Activated B cell treated with CpG ODN at 0.5 μM for 24 hours (primary cell): ENCODE data around the gene DUOX2. TPM values are rescaled to one million over a fixed set of nuclear protein-coding genes. Genes with fewer than 3 reads are reported as not detected.

Experiments used
- ATAC-seq: fragments of 200-7000 bp; cut with Tn5 transposase; one replicate; pipeline ENCODE4 v1.10.0; 2021; ENCODE audit warnings: low read depth, mild to moderate bottlenecking, moderate library complexity
- CTCF ChIA-PET: fragments of 350-600 bp; sonication (Branson Sonifier 250); formaldehyde crosslinking; loops from one replicate; lab custom pipeline; 2021; ENCODE audit warnings: antibody characterized with exemption; lab: Charles Lee
- POLR2A ChIA-PET: fragments of 350-600 bp; sonication (Branson Sonifier 250); formaldehyde crosslinking; loops from one replicate; lab custom pipeline; 2021; ENCODE audit warnings: antibody characterized with exemption; lab: Charles Lee
- DNase-seq: peaks from one replicate; pipeline ENCODE4 v3.0.0; 2022
- H3K27ac Mint-ChIP-seq: one replicate; pipeline ENCODE4 v1.8.0; 2020; ENCODE audit warnings: mixed read lengths
- H3K27me3 Mint-ChIP-seq: one replicate; pipeline ENCODE4 v1.8.0; 2021; ENCODE audit warnings: mixed read lengths
- H3K36me3 Mint-ChIP-seq: one replicate; pipeline ENCODE4 v1.8.0; 2021; ENCODE audit warnings: low read depth, mixed read lengths
- H3K4me1 Mint-ChIP-seq: one replicate; pipeline ENCODE4 v1.8.0; 2021; ENCODE audit warnings: mixed read lengths
- H3K4me3 Mint-ChIP-seq: one replicate; pipeline ENCODE4 v1.8.0; 2020; ENCODE audit warnings: mild to moderate bottlenecking, mixed read lengths
- H3K9me3 Mint-ChIP-seq: one replicate; pipeline ENCODE4 v1.8.0; 2020; ENCODE audit warnings: mixed read lengths
- intact Hi-C: fragments of 100-400 bp; cut with micrococcal nuclease; formaldehyde crosslinking; loops from one replicate; pipeline ENCODE4 v1.15.1; 2024
- total RNA-seq: library from RNA; stranded (reverse); gene quantifications from 2 replicates; pipeline ENCODE4 v1.2.3, GENCODE V29; 2022
- TF ChIP-seq, protein P1 (sequence below): fragments of 200-600 bp; IDR thresholded peaks from one replicate; pipeline ENCODE4 v1.8.0; 2022; ENCODE audit warnings: antibody characterized with exemption, mild to moderate bottlenecking

DUOX2 gene
- total RNA-seq, 1 donor from 2014 or later: not detected

DNA sequence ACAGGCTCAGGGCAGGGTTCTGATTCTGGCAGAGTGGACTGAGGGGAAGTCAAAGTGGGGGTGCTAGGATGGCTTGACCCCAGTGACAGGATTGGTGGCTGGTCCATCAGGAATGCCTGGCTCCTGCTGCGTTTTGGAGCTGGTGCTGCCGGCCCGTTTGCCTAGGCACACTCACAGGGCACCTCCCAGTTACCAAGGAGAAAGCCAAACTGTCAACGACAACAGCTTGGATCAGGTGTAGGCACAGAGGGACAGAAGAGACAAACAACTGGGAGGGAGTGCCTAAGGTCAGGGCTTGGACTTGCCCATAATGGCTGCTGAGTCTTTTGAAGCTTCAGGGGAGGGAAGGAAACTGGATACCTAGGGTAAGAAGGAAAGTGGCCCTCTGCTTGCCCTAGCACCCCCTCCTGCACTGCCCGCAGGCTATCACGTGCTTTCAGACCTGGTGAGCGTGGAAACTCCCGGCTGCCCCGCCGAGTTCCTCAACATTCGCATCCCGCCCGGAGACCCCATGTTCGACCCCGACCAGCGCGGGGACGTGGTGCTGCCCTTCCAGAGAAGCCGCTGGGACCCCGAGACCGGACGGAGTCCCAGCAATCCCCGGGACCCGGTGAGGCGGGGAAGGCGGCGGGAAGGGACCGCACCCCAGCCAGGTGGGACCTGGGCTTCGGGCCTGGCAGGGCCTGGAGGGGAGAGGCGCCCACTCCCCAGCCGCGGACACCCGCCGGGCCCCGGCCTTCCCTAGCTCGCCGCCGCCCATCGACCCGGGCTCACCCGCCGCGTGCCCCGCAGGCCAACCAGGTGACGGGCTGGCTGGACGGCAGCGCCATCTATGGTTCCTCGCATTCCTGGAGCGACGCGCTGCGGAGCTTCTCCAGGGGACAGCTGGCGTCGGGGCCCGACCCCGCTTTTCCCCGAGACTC, 21.0 kb upstream of the DUOX2 start:
- peak; percentile 72 for ATAC-seq
- H3K36me3 Mint-ChIP-seq: no peaks in the 10 kb centered on the region
- H3K4me1 Mint-ChIP-seq: peaks cover 11% of the 10 kb centered on the region
- H3K27me3 Mint-ChIP-seq: peaks cover 52% of the 10 kb centered on the region
- CTCF ChIA-PET: interaction anchor here (1.1 to 1.2 kb wide), 2 partner anchors 8 to 12 kb away, joined by 3 read pairs; no protein-coding TSS in a partner anchor
- no peaks in the 10 kb centered on the region for H3K9me3 Mint-ChIP-seq
- no peak overlapping the region for H3K27ac Mint-ChIP-seq
- intact Hi-C loops: no loop called here
- POLR2A ChIA-PET: no interaction called here
- TF ChIP-seq, protein P1, sequence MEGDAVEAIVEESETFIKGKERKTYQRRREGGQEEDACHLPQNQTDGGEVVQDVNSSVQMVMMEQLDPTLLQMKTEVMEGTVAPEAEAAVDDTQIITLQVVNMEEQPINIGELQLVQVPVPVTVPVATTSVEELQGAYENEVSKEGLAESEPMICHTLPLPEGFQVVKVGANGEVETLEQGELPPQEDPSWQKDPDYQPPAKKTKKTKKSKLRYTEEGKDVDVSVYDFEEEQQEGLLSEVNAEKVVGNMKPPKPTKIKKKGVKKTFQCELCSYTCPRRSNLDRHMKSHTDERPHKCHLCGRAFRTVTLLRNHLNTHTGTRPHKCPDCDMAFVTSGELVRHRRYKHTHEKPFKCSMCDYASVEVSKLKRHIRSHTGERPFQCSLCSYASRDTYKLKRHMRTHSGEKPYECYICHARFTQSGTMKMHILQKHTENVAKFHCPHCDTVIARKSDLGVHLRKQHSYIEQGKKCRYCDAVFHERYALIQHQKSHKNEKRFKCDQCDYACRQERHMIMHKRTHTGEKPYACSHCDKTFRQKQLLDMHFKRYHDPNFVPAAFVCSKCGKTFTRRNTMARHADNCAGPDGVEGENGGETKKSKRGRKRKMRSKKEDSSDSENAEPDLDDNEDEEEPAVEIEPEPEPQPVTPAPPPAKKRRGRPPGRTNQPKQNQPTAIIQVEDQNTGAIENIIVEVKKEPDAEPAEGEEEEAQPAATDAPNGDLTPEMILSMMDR: no peak
- no peak for DNase-seq
- peak overlapping the region; percentile 77 for H3K4me3 Mint-ChIP-seq

DNA sequence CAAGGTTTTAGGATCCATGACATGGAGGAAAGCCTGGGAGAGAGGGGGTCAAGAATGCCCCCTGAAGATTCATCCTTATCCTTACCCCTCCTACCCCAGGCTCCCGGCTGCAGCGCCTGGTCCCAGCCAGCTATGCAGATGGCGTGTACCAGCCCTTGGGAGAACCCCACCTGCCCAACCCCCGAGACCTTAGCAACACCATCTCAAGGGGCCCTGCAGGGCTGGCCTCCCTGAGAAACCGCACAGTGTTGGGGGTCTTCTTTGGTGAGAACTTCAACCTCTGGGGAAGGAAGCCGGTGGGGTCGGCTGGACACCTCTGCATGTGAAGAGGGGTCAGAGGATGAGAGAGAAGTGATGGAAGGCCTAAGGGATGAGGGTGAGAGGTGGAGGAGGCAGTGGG, 20.1 kb upstream of the DUOX2 start:
- POLR2A ChIA-PET: no interaction called here
- no peak overlapping the region for H3K27ac Mint-ChIP-seq
- no peaks in the 10 kb centered on the region for H3K36me3 Mint-ChIP-seq
- intact Hi-C loops: no loop called here
- peaks cover 52% of the 10 kb centered on the region for H3K27me3 Mint-ChIP-seq
- peaks cover 12% of the 10 kb centered on the region for H3K4me1 Mint-ChIP-seq
- no peak overlapping the region for H3K4me3 Mint-ChIP-seq
- TF ChIP-seq, protein P1: no peak
- H3K9me3 Mint-ChIP-seq: no peaks in the 10 kb centered on the region
- DNase-seq (no peak), ATAC-seq (no peak)
- CTCF ChIA-PET: interaction anchor here (1.1 kb wide), 1 partner anchor 13 kb away, joined by 3 read pairs; no protein-coding TSS in a partner anchor

DNA sequence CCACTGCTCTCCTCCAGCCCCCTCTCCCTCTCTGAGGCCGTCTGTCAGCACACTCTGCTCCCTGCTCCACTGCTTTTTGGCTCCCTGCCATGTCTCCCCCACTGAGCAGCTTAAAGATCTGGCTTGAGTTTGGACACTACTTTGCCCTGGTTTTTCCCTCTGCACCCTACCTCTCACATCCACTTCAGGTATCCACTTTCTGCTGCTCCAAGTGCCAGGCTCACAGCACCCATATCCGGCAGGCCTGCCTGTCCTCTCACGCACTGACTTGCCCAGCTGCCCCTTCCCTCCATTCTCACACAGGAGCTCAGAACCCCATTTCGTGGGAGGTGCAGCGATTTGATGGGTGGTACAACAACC, 19.6 kb upstream of the DUOX2 start:
- H3K4me3 Mint-ChIP-seq: no peak overlapping the region
- no peaks in the 10 kb centered on the region for H3K36me3 Mint-ChIP-seq
- H3K4me1 Mint-ChIP-seq: peaks cover 16% of the 10 kb centered on the region
- ChIA-PET CTCF (no interaction called here), POLR2A (no interaction called here)
- TF ChIP-seq, protein P1: no peak
- no peaks in the 10 kb centered on the region for H3K9me3 Mint-ChIP-seq
- no peak for ATAC-seq
- no peak overlapping the region for H3K27ac Mint-ChIP-seq
- H3K27me3 Mint-ChIP-seq: peaks cover 56% of the 10 kb centered on the region
- intact Hi-C loops: no loop called here
- no peak for DNase-seq

DNA sequence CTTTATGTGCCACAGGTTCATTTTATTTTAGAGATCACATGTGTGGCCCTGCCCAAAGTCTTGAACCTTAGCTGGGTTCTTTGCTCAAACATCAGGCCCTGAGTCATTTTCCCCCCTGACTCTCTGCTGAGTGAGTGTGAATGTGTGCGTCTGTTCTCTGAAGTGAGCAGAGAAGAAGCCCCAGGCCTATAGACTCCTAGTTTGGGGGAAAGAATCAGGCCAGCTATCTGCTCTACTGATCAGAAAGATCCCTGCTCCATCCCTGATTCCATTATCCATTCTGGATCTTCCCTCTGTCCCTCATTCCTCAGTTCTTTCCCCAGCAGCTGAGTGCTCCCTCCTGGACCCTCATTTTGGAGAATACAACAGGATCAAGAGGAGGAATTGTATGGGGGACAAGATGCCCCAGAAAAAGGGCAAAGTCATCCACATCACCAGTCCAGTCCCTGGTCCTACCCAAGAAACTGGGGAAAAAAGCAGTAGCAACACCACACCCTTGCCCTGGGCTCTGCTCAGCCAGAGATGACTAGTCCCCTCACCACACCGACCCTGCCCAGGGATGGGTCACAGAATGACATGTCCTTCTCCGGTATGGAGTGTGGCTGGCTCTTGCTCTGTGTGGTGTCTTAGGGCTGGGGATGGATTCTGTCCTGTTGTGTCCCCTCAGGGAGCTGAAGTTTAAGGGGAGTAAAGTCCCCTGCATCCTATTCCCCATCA, 19.0 kb upstream of the DUOX2 start:
- no peak for ATAC-seq
- no peak overlapping the region for H3K27ac Mint-ChIP-seq
- H3K4me1 Mint-ChIP-seq: peaks cover 18% of the 10 kb centered on the region
- no peaks in the 10 kb centered on the region for H3K9me3 Mint-ChIP-seq
- H3K4me3 Mint-ChIP-seq: no peak overlapping the region
- TF ChIP-seq, protein P1: no peak
- H3K36me3 Mint-ChIP-seq: no peaks in the 10 kb centered on the region
- no peak for DNase-seq
- ChIA-PET CTCF (interaction anchor here (1.1 kb wide), 1 partner anchor 9 kb away, joined by 3 read pairs; no protein-coding TSS in a partner anchor), POLR2A (no interaction called here)
- peaks cover 61% of the 10 kb centered on the region for H3K27me3 Mint-ChIP-seq
- intact Hi-C loops: no loop called here

DNA sequence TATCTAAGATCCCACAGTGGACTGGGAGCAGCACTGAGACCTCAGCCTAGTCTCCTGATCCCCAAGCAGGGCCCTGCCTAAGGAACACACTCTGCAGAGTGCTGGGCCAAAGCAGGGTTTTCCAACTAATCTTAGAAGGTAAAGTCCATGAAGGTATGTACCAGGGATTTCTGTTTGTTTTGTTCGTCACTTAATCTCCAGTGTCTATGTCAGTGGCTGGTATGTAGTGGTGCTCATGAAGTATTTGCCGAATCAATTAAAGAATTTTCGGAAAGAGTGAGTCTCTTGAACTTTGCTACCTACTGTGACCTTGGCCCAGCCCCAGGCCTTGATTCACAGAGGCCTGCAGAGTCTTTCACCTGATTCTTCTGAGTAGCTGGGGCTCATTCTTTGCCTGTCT, 17.5 kb upstream of the DUOX2 start:
- DNase-seq (no peak), ATAC-seq (no peak)
- H3K4me3 Mint-ChIP-seq: no peak overlapping the region
- H3K27ac Mint-ChIP-seq: no peak overlapping the region
- intact Hi-C loops: no loop called here
- peaks cover 64% of the 10 kb centered on the region for H3K27me3 Mint-ChIP-seq
- ChIA-PET POLR2A (no interaction called here), CTCF (interaction anchor here (1.3 kb wide), 1 partner anchor 13 kb away, joined by 4 read pairs; no protein-coding TSS in a partner anchor)
- H3K4me1 Mint-ChIP-seq: peaks cover 18% of the 10 kb centered on the region
- H3K36me3 Mint-ChIP-seq: no peaks in the 10 kb centered on the region
- TF ChIP-seq, protein P1: no peak
- no peaks in the 10 kb centered on the region for H3K9me3 Mint-ChIP-seq
